HG02884 (cell line): ENCODE measurements around the gene CCIN.
"Not testable (repeated sequence)": the region's sequence is repeated elsewhere in the genome, so short reads cannot be mapped to it uniquely, and the experiment has no call there.

Experiments used
- ATAC-seq: cut with Tn5 transposase; IDR thresholded peaks from one replicate; pipeline ENCODE4 v1.9.1; 2021; ENCODE audit warnings: mild to moderate bottlenecking, moderate library complexity; ENCODE audit not compliant: unreplicated experiment

The CCIN gene

GRCh38 chr9:36158122-36158521, 11.1 kb upstream of the CCIN start:
- ATAC-seq, result no peak

GRCh38 chr9:36158917-36159316, 10.3 kb upstream of the CCIN start:
- no peak for ATAC-seq

- not testable (repeated sequence) for ATAC-seq
These were observed 9.7 kb upstream of the CCIN start for GRCh38 chr9:36159509-36159908.

GRCh38 chr9:36160126-36160525, 9.1 kb upstream of the CCIN start:
- ATAC-seq, result not testable (repeated sequence)

- no peak for ATAC-seq
These were observed 8.0 kb upstream of the CCIN start for GRCh38 chr9:36161187-36161586.

GRCh38 chr9:36162211-36162738, 6.9 kb upstream of the CCIN start:
- no peak for ATAC-seq

- ATAC-seq, result no peak
These were observed 6.0 kb upstream of the CCIN start for GRCh38 chr9:36163049-36163785.

GRCh38 chr9:36163786-36164170, 5.4 kb upstream of the CCIN start:
- no peak for ATAC-seq

- no peak for ATAC-seq
These were observed 4.8 kb upstream of the CCIN start for GRCh38 chr9:36164372-36164771.

GRCh38 chr9:36164989-36165388, 4.2 kb upstream of the CCIN start:
- ATAC-seq, result no peak

GRCh38 chr9:36165826-36166167, 3.4 kb upstream of the CCIN start:
- no peak for ATAC-seq

- no peak for ATAC-seq
These were observed 2.8 kb upstream of the CCIN start for GRCh38 chr9:36166168-36166927.

GRCh38 chr9:36169708-36170107, 520 bp downstream of the CCIN start:
- no peak for ATAC-seq

- no peak for ATAC-seq
These were observed 1.3 kb downstream of the CCIN start for GRCh38 chr9:36170531-36170930.

GRCh38 chr9:36173861-36174260, 4.7 kb downstream of the CCIN start:
- ATAC-seq, result no peak

GRCh38 chr9:36174271-36174670, 5.1 kb downstream of the CCIN start:
- no peak for ATAC-seq

GRCh38 chr9:36174731-36175130, 5.5 kb downstream of the CCIN start:
- ATAC-seq, result no peak

- ATAC-seq, result not testable (repeated sequence)
These were observed 6.0 kb downstream of the CCIN start for GRCh38 chr9:36175209-36175608.

GRCh38 chr9:36176496-36176895, 7.3 kb downstream of the CCIN start:
- ATAC-seq, result not testable (repeated sequence)

GRCh38 chr9:36177571-36177970, 8.4 kb downstream of the CCIN start:
- no peak for ATAC-seq

- not testable (repeated sequence) for ATAC-seq
These were observed 11.1 kb downstream of the CCIN start for GRCh38 chr9:36180243-36180642.

GRCh38 chr9:36187414-36187813, 18.2 kb downstream of the CCIN start:
- ATAC-seq, result no peak
